ENCODE data around the gene RNF135. TPM values are rescaled to one million over a fixed set of nuclear protein-coding genes. Genes with fewer than 3 reads are reported as not detected.

RNF135 gene
- total and polyA plus RNA-seq, 2 of the 4 experiments (the other 2 are of a cell fraction): 5.9 to 9.0 TPM

DNA sequence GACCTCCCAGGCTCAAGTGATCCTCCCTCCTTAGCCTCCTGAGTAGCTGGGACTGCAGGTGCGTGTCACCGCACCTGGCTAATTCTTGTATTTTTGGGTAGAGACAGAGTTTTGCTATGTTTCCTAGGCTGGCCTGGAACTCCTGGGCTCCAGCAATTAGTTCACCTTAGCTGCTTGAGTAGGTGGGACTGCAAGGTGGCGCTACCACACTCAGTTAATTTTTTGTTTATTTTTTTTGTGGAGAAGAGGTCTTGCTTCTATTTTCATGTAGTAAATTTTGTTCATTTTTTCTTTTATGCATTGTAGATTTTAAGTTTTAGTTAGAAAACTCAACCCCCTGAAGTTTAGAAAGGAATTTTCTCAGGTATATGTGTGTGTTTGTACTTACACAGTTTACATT, 21.7 kb downstream of the RNF135 start:
- Histone ChIP-seq H2AK9ac (replicated peaks; ENCODE audit: low read depth, low read length, poor library complexity) (no peak overlapping the region), H3K56ac (ENCODE audit: extremely low read depth, insufficient read depth, low read length) (no peak overlapping the region), H3K9me3 (ENCODE audit: control insufficient read depth, insufficient read depth, low read length) (no peaks in the 10 kb centered on the region), H3K4me2 (ENCODE audit: low read depth, low read length) (no peak overlapping the region), H4K8ac (ENCODE audit: low read depth in 2 of 2, low read length in 2 of 2) (no peak overlapping the region), H2BK120ac (ENCODE audit: low read depth, low read length) (no peak overlapping the region), H3K4me3 (ENCODE audit: insufficient read depth, low read depth, low read length) (no peak overlapping the region), H3K9me1 (ENCODE audit: insufficient read depth, low read length) (peaks cover 4% of the 10 kb centered on the region; the same call in 1 of the 2 replicates), H3K14ac (replicated peaks; ENCODE audit: low read depth, low read length) (no peak overlapping the region), H3K36me3 (ENCODE audit: control insufficient read depth, insufficient read depth, low read length) (peaks cover 21% of the 10 kb centered on the region), H2BK15ac (ENCODE audit: low read depth, low read length) (no peak overlapping the region), H3K4me1 (ENCODE audit: control insufficient read depth, insufficient read depth, low read length) (no peaks in the 10 kb centered on the region), H4K91ac (ENCODE audit: insufficient read depth, low read depth, low read length) (no peak overlapping the region), H3K79me1 (ENCODE audit: low read depth in 1 of 2, low read length in 2 of 2) (0 out of 4 replicates have a peak, but pooled peaks cover 0 to 2% of the 10 kb centered on the region in 2 experiments), H3K9ac (ENCODE audit: low read depth, low read length) (no peak overlapping the region), H2AFZ (replicated peaks; ENCODE audit: low read length, poor library complexity) (no peak overlapping the region), H3K27ac (ENCODE audit: insufficient read depth, low read length) (no peak overlapping the region), H3K4ac (ENCODE audit: low read depth, low read length) (no peak overlapping the region), H2BK20ac (ENCODE audit: low read depth, low read length) (no peak overlapping the region), H2BK5ac (ENCODE audit: low read depth, low read length, poor library complexity, severe bottlenecking) (no peak overlapping the region), H4K5ac (ENCODE audit: low read depth, low read length) (no peak overlapping the region), H3K18ac (ENCODE audit: low read depth, low read length) (no peak overlapping the region), H3K23ac (ENCODE audit: low read depth, low read length) (no peak overlapping the region), H4K20me1 (ENCODE audit: insufficient read depth, low read length) (no peaks in the 10 kb centered on the region), H3K27me3 (ENCODE audit: control insufficient read depth, insufficient read depth, low read length) (no peaks in the 10 kb centered on the region), H2AK5ac (ENCODE audit: low read depth, low read length) (no peak overlapping the region)
- ChIA-PET CTCF (interaction anchor here (0.6 to 2.1 kb wide), 2 partner anchors 14 to 65 kb away, joined by 3 to 4 read pairs; no protein-coding TSS in a partner anchor), POLR2A (ENCODE audit: unreplicated experiment) (no interaction called here)
- in situ Hi-C loops (cut with MboI; ENCODE audit: low sequenced_read_pairs) (no loop called here), intact Hi-C loops (cut with micrococcal nuclease) (no loop called here), dilution Hi-C loops (cut with HindIII; ENCODE audit: low sequenced_read_pairs, unreplicated experiment) (no loop called here)
- DNase-seq (no peak), ATAC-seq (ENCODE audit: low read depth) (no peak)
- TF ChIP-seq, protein P1, sequence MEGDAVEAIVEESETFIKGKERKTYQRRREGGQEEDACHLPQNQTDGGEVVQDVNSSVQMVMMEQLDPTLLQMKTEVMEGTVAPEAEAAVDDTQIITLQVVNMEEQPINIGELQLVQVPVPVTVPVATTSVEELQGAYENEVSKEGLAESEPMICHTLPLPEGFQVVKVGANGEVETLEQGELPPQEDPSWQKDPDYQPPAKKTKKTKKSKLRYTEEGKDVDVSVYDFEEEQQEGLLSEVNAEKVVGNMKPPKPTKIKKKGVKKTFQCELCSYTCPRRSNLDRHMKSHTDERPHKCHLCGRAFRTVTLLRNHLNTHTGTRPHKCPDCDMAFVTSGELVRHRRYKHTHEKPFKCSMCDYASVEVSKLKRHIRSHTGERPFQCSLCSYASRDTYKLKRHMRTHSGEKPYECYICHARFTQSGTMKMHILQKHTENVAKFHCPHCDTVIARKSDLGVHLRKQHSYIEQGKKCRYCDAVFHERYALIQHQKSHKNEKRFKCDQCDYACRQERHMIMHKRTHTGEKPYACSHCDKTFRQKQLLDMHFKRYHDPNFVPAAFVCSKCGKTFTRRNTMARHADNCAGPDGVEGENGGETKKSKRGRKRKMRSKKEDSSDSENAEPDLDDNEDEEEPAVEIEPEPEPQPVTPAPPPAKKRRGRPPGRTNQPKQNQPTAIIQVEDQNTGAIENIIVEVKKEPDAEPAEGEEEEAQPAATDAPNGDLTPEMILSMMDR (conservative IDR thresholded peaks at IDR 0.05; ENCODE audit: low read depth, low read length): no peak
- TF ChIP-seq RAD21 (IDR thresholded peaks at IDR 0.05; ENCODE audit: low read length): no peak
- TF ChIP-seq SMC3 (IDR thresholded peaks at IDR 0.05; ENCODE audit: low read depth, low read length): no peak
- TF ChIP-seq CHD1 (IDR thresholded peaks at IDR 0.05; ENCODE audit: low read depth, low read length): no peak
- TF ChIP-seq NFE2L2 (IDR thresholded peaks at IDR 0.05; ENCODE audit: low read depth, low read length): no peak
- TF ChIP-seq POLR2A (IDR thresholded peaks at IDR 0.05; ENCODE audit: low read depth, low read length): no peak
- TF ChIP-seq CEBPB (IDR thresholded peaks at IDR 0.05; ENCODE audit: low read depth, low read length): no peak
- no peak for TF ChIP-seq FOS (IDR thresholded peaks at IDR 0.05; ENCODE audit: low read depth, low read length)
- TF ChIP-seq MXI1 (IDR thresholded peaks at IDR 0.05; ENCODE audit: borderline replicate concordance, low read depth, low read length): no peak
- TF ChIP-seq RFX5 (IDR thresholded peaks at IDR 0.05; ENCODE audit: low read depth, low read length): no peak
- TF ChIP-seq RCOR1 (IDR thresholded peaks at IDR 0.05; ENCODE audit: insufficient replicate concordance, low read length): no peak
- TF ChIP-seq MAZ (IDR thresholded peaks at IDR 0.05; ENCODE audit: borderline replicate concordance, low read depth, low read length): no peak
- TF ChIP-seq BHLHE40 (IDR thresholded peaks at IDR 0.05; ENCODE audit: low read depth, low read length): no peak
- no TSS peak for BruUV-seq (replicated peaks)
- whole genome bisulfite sequencing, 2 experiments (ENCODE audit: extremely low coverage in 2 of 2, insufficient read length in 1 of 2): no CpG with 5 or more reads among the region's 3 CpGs

All from IMR-90 (cell line).